SH-SY5Y (cell line): ENCODE measurements around the gene CYBRD1.

Source experiments
- GATA2 ChIP-seq: IDR thresholded peaks from 2 replicates; pipeline ENCODE4 v1.6.1; 2011; ENCODE audit warnings: mild to moderate bottlenecking, low read depth, low read length
- GATA3 ChIP-seq: IDR thresholded peaks from 2 replicates; pipeline ENCODE4 v1.6.1; 2011; ENCODE audit warnings: low read depth, mild to moderate bottlenecking, low read length, moderate library complexity

- TF ChIP-seq GATA2 (no peak), GATA3 (no peak)
Measured at GRCh38 chr2:171487803-171488259, 34.4 kb upstream of the CYBRD1 start.
